SK-N-SH (cell line): ENCODE data around the gene ZMIZ2. TPM values are rescaled to one million over a fixed set of nuclear protein-coding genes. Genes with fewer than 3 reads are reported as not detected.

Source experiments
- CTCF ChIA-PET: fragments of 300-600, 350-600 bp; formaldehyde crosslinking; extraction: SDS; loops from one replicate; lab custom pipeline; 2021; lab: Yijun Ruan, JAX
- POLR2A ChIA-PET: fragments of 350-600 bp; sonication (Branson Sonifier 250); formaldehyde crosslinking; extraction: SDS; loops from one replicate; lab custom pipeline; 2020; ENCODE audit warnings: antibody characterized with exemption, inconsistent platforms; lab: Yijun Ruan, JAX
- DNase-seq: peaks from one replicate; pipeline ENCODE4 v3.0.0; 2012
- H2AFZ ChIP-seq: fragments of 200-600 bp; sonication (generic); 2 replicates; pipeline ENCODE4 v1.8.1; 2016; ENCODE audit warnings: antibody characterized with exemption, mild to moderate bottlenecking, low read depth
- H3F3A ChIP-seq: fragments of 200-600 bp; sonication (generic); replicated peaks from 2 replicates; pipeline ENCODE3; 2016; ENCODE audit warnings: antibody characterized with exemption, mild to moderate bottlenecking; ENCODE audit not compliant: insufficient read depth
- H3K27ac ChIP-seq, 2 experiments: fragments of 200-500 bp in 1 of 2; fragments of 200-600 bp in 1 of 2; sonication (Bioruptor generic) in 1 of 2; sonication (generic), shearing (Covaris generic) in 1 of 2; 2 replicates each; pipeline versions ENCODE4 v1.5.1 to v1.6.1; 2014 to 2016; ENCODE audit warnings: low read depth in 2 of 2, inconsistent platforms in 1 of 2, low read length in 1 of 2, mild to moderate bottlenecking in 1 of 2, mixed read lengths in 1 of 2
- H3K27me3 ChIP-seq: fragments of 200-600 bp; sonication (generic), shearing (Covaris generic); 2 replicates; pipeline ENCODE4 v1.6.1; 2016; ENCODE audit warnings: mixed run types; ENCODE audit not compliant: insufficient read depth
- H3K36me3 ChIP-seq, 2 experiments: fragments of 200-500 bp in 1 of 2; fragments of 200-600 bp in 1 of 2; sonication (Bioruptor generic) in 1 of 2; sonication (generic) in 1 of 2; replicated peaks in 1 of 2; 2 replicates each; pipeline versions ENCODE3 to v1.5.1; 2014 to 2016; ENCODE audit warnings: low read length in 1 of 2, mild to moderate bottlenecking in 1 of 2; ENCODE audit not compliant: insufficient read depth in 2 of 2, control insufficient read depth in 1 of 2
- H3K4me1 ChIP-seq, 2 experiments: fragments of 200-500 bp in 1 of 2; fragments of 200-600 bp in 1 of 2; sonication (Bioruptor generic) in 1 of 2; sonication (generic), shearing (Covaris generic) in 1 of 2; 2 replicates each; pipeline versions ENCODE4 v1.5.1 to v1.6.1; 2014 to 2016; ENCODE audit warnings: low read depth in 1 of 2, low read length in 1 of 2, mixed run types in 1 of 2; ENCODE audit not compliant: insufficient read depth in 2 of 2, control insufficient read depth in 1 of 2
- H3K4me2 ChIP-seq: fragments of 200-600 bp; sonication (generic), shearing (Covaris generic); 2 replicates; pipeline ENCODE4 v1.6.1; 2017; ENCODE audit warnings: mixed run types
- H3K4me3 ChIP-seq, 2 experiments: fragments of 200-500 bp in 1 of 2; fragments of 200-600 bp in 1 of 2; sonication (Bioruptor generic) in 1 of 2; sonication (generic), shearing (Covaris generic) in 1 of 2; 2 replicates each; pipeline versions ENCODE4 v1.5.1 to v1.8.1; 2014 to 2016; ENCODE audit warnings: low read depth in 2 of 2, inconsistent platforms in 1 of 2, low read length in 1 of 2, mild to moderate bottlenecking in 1 of 2, mixed read lengths in 1 of 2, moderate library complexity in 1 of 2
- H3K79me2 ChIP-seq: fragments of 200-600 bp; sonication (generic); 2 replicates; pipeline ENCODE4 v1.8.1; 2017; ENCODE audit warnings: mild to moderate bottlenecking; ENCODE audit not compliant: insufficient read depth
- H3K9ac ChIP-seq: fragments of 200-600 bp; sonication (generic); 2 replicates; pipeline ENCODE4 v1.6.1; 2017; ENCODE audit warnings: mixed run types
- H3K9me2 ChIP-seq: fragments of 200-600 bp; sonication (generic); 2 replicates; pipeline ENCODE4 v1.6.1; 2017; ENCODE audit warnings: mixed run types
- H3K9me3 ChIP-seq: fragments of 200-600 bp; sonication (generic); 2 replicates; pipeline ENCODE4 v1.6.1; 2017; ENCODE audit warnings: mixed run types, mild to moderate bottlenecking, moderate library complexity
- H4K20me1 ChIP-seq: fragments of 200-600 bp; sonication (generic); 2 replicates; pipeline ENCODE4 v1.6.1; 2017; ENCODE audit warnings: mild to moderate bottlenecking, mixed run types; ENCODE audit not compliant: insufficient read depth
- ELF1 ChIP-seq: IDR thresholded peaks from 2 replicates; pipeline ENCODE4 v1.4.0; 2012
- EP300 ChIP-seq, 2 experiments: IDR thresholded peaks; 2 replicates each; pipeline versions ENCODE4 v1.4.0 to v1.6.1; 2012; ENCODE audit warnings: borderline replicate concordance in 1 of 2, low read depth in 1 of 2, low read length in 1 of 2
- FOSL2 ChIP-seq: IDR thresholded peaks from 2 replicates; pipeline ENCODE4 v1.4.0; 2012; ENCODE audit warnings: low read depth, mild to moderate bottlenecking, moderate library complexity, borderline replicate concordance
- FOXM1 ChIP-seq: IDR thresholded peaks from 2 replicates; pipeline ENCODE4 v1.4.0; 2012; ENCODE audit warnings: low read depth, mild to moderate bottlenecking
- GABPA ChIP-seq: IDR thresholded peaks from 2 replicates; pipeline ENCODE4 v1.4.0; 2012; ENCODE audit warnings: low read depth, mild to moderate bottlenecking
- GATA2 ChIP-seq: sonication (generic); formaldehyde crosslinking; IDR thresholded peaks from 2 replicates; pipeline ENCODE4 v1.5.0; 2020; ENCODE audit warnings: mild to moderate bottlenecking, missing genetic modification reagents
- JUND ChIP-seq: IDR thresholded peaks from 2 replicates; pipeline ENCODE4 v1.4.0; 2012
- MXI1 ChIP-seq: IDR thresholded peaks from 2 replicates; pipeline ENCODE4 v1.6.1; 2012; ENCODE audit warnings: mild to moderate bottlenecking, low read depth, low read length, improper control_type of control experiment
- RAD21 ChIP-seq: IDR thresholded peaks from 2 replicates; pipeline ENCODE4 v1.6.1; 2012; ENCODE audit warnings: mild to moderate bottlenecking, low read length
- SIN3A ChIP-seq: IDR thresholded peaks from 2 replicates; pipeline ENCODE4 v1.6.1; 2012; ENCODE audit warnings: low read depth, mild to moderate bottlenecking, low read length, moderate library complexity, borderline replicate concordance
- TAF1 ChIP-seq: IDR thresholded peaks from 2 replicates; pipeline ENCODE4 v1.6.1; 2012; ENCODE audit warnings: low read depth, mild to moderate bottlenecking, low read length, moderate library complexity, borderline replicate concordance
- TEAD4 ChIP-seq: IDR thresholded peaks from 2 replicates; pipeline ENCODE4 v1.4.0; 2012; ENCODE audit warnings: mild to moderate bottlenecking, borderline replicate concordance; ENCODE audit not compliant: insufficient read depth
- YY1 ChIP-seq: IDR thresholded peaks from 2 replicates; pipeline ENCODE4 v1.4.0; 2012; ENCODE audit warnings: low read depth, mild to moderate bottlenecking
- WGBS: methylation state at CpG from one replicate; pipeline ENCODE4 v1.1.6; 2017; ENCODE audit warnings: low lambda C conversion rate; 5-methylcytosine and 5-hydroxymethylcytosine counted together
- polyA plus RNA-seq, 3 experiments: library from polyadenylated mRNA; depleted of rRNA; stranded (reverse); fragments of >200 nt; gene quantifications; 2 replicates each; pipeline ENCODE4 v1.2.3, GENCODE V29; 2012
- TF ChIP-seq, protein P1 (sequence below): fragments of 150-350 bp; IDR thresholded peaks from 2 replicates; pipeline ENCODE4 v1.6.1; 2017; ENCODE audit warnings: antibody characterized with exemption, low read length, low read depth, borderline replicate concordance
- TF ChIP-seq, protein P2 (sequence below): fragments of 200-600 bp; sonication (generic); IDR thresholded peaks from 2 replicates; pipeline ENCODE4 v1.6.1; 2017; ENCODE audit warnings: antibody characterized with exemption, mild to moderate bottlenecking, moderate library complexity
- TF ChIP-seq, protein P3 (sequence below): IDR thresholded peaks from 2 replicates; pipeline ENCODE4 v1.4.0; 2012; ENCODE audit warnings: low read depth, borderline replicate concordance

The ZMIZ2 gene
- polyA plus RNA-seq, 1 of the 3 experiments (the other 2 are of a cell fraction) = 18.1 TPM

DNA sequence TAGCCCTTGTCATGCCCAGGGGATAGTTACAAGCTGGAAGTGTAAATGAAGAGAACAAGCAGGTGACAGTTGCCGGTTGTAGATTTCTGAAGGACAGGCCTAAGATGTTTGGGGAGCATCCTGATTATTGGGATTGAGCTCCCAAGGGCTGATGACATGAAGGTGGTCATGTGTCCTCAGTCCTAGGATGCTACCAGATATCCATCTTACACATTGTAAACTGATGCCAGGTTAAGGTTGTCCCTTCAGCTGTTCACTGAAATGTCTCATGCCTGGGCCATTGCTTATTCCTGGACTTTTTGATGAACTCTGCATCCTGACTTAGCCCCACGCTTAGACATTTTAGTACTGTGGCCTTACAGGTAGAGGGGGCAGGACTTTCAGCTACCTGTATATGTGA lies 1.3 kb downstream of the ZMIZ2 start:
- CTCF ChIA-PET = interaction anchor here (0.9 to 3.0 kb wide), 10 partner anchors 11 to 386 kb away, joined by 3 to 11 read pairs (median 4); partner anchors contain the start of genes H2AZ2 and OGDH
- no peak for DNase-seq

DNA sequence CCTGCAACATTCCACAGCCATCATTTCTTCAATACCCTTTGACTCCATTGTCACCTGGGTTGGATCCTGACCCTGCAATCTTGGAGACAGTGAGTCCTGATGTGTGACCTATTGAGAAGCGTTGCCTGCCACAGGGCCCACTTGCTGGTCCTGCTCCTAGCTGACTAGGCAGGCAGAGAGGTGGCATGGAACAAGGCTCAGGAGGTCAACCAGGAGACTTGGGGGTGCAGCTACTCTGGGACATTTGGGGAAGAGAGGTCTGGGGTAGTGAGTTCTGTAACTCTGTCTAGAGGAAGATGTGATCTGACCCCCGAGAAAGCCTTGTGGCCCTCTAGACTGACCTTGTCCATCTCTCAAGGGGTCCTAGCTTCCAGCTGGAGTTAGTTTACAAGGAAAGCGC lies 1.8 kb downstream of the ZMIZ2 start:
- H3K4me3 ChIP-seq = peak overlapping the region; percentile 79 to 87; a peak in 2 of 4 replicates
- H3K36me3 ChIP-seq = peaks cover 3 to 13% of the 10 kb centered on the region in 2 experiments
- H3K4me2 ChIP-seq = peak overlapping the region; percentile 93
- H3K27me3 ChIP-seq = no peaks in the 10 kb centered on the region
- H3K9ac ChIP-seq = no peak overlapping the region
- no peak overlapping the region for H2AFZ ChIP-seq
- no peaks in the 10 kb centered on the region for H3F3A ChIP-seq
- ChIA-PET POLR2A (interaction anchor here (0.7 to 1.1 kb wide), 2 partner anchors 17 to 96 kb away, joined by 3 to 5 read pairs; no protein-coding TSS in a partner anchor), CTCF (interaction anchor here (1.0 to 3.0 kb wide), 6 partner anchors 11 to 162 kb away, joined by 3 to 11 read pairs (median 4); partner anchors contain the start of genes H2AZ2 and OGDH)
- no peaks in the 10 kb centered on the region for H3K9me3 ChIP-seq
- H3K27ac ChIP-seq = no peak overlapping the region
- WGBS = 93% methylated on average over 2 of the region's 3 CpGs
- peaks cover 39% of the 10 kb centered on the region for H4K20me1 ChIP-seq
- H3K9me2 ChIP-seq = no peaks in the 10 kb centered on the region
- H3K79me2 ChIP-seq = peaks cover 66% of the 10 kb centered on the region
- TF ChIP-seq, protein P1, sequence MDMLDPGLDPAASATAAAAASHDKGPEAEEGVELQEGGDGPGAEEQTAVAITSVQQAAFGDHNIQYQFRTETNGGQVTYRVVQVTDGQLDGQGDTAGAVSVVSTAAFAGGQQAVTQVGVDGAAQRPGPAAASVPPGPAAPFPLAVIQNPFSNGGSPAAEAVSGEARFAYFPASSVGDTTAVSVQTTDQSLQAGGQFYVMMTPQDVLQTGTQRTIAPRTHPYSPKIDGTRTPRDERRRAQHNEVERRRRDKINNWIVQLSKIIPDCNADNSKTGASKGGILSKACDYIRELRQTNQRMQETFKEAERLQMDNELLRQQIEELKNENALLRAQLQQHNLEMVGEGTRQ = no peak
- no peak for TF ChIP-seq FOSL2
- TF ChIP-seq RAD21 = no peak
- no peak for TF ChIP-seq GATA2 (CRISPR knock-in tag)
- TF ChIP-seq JUND = no peak
- no peak for TF ChIP-seq GABPA
- no peak for TF ChIP-seq ELF1
- DNase-seq = no peak
- peaks cover 5 to 39% of the 10 kb centered on the region in 2 experiments; a peak in 3 of 4 replicates for H3K4me1 ChIP-seq

More for the DNA sequence above, 1.3 kb downstream of the ZMIZ2 start:
- Histone ChIP-seq H3K9me2 (no peaks in the 10 kb centered on the region), H3K4me2 (peak overlapping the region; percentile 93), H3K9ac (no peak overlapping the region), H4K20me1 (peaks cover 35% of the 10 kb centered on the region), H3K79me2 (peaks cover 62% of the 10 kb centered on the region), H2AFZ (no peak overlapping the region), H3K9me3 (no peaks in the 10 kb centered on the region), H3F3A (no peaks in the 10 kb centered on the region), H3K4me3 (peak overlapping the region; percentile 79 to 87), H3K4me1 (peaks cover 5 to 35% of the 10 kb centered on the region in 2 experiments; a peak in 3 of 4 replicates), H3K27ac (no peak overlapping the region), H3K27me3 (no peaks in the 10 kb centered on the region), H3K36me3 (peaks cover 3 to 13% of the 10 kb centered on the region in 2 experiments)
- POLR2A ChIA-PET = interaction anchor here (0.5 to 1.1 kb wide), 3 partner anchors 9 to 96 kb away, joined by 3 to 5 read pairs (median 4); no protein-coding TSS in a partner anchor
- TF ChIP-seq YY1 (no peak), TAF1 (no peak)
- WGBS = 85% methylated on average over 2 of the region's 2 CpGs

DNA sequence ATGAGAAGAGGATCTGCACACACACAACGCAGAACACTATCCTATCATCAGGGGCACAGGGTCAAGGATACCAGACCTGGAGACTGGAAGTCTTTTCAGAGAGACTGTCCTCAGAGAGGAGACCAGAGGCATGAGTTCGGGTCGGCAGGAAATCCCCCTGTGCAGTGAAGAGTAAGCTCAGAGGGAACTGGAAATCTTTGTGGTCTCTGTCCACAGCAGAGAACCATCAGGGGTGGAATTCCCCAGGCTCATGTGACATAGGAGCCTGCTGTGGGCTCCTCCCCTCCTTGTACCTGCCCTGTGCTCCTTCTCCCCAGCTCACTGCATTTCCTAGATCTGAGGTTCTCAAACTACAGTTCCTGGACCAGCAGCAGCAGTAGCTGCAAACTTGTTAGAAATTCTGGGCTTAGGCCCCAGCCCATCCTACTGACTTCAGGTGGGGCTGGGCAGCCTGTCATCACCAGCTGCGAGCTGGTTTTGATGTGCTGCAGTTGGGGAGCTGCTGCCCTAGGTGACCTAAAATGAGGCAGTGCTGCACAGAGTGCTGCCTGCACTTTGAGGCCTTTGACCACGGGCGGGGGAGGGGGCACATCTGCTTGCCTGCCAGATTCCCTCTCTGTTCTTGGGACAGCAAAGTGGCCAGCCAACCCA lies 2.4 kb downstream of the ZMIZ2 start:
- Histone ChIP-seq H3K79me2 (peaks cover 69% of the 10 kb centered on the region), H3K4me1 (peaks cover 5 to 46% of the 10 kb centered on the region in 2 experiments; a peak in 3 of 4 replicates), H3K9me3 (no peaks in the 10 kb centered on the region), H2AFZ (no peak overlapping the region), H3K27ac (no peak overlapping the region), H4K20me1 (peaks cover 43% of the 10 kb centered on the region), H3K27me3 (no peaks in the 10 kb centered on the region), H3K4me3 (no peak overlapping the region), H3K36me3 (peaks cover 3 to 13% of the 10 kb centered on the region in 2 experiments), H3K4me2 (peak overlapping the region; percentile 93), H3F3A (no peaks in the 10 kb centered on the region), H3K9ac (no peak overlapping the region), H3K9me2 (no peaks in the 10 kb centered on the region)
- POLR2A ChIA-PET = no interaction called here
- DNase-seq = no peak
- 73% methylated on average over 6 of the region's 6 CpGs for WGBS
- CTCF ChIA-PET = interaction anchor here (1.1 to 3.0 kb wide), 5 partner anchors 17 to 163 kb away, joined by 3 to 11 read pairs (median 5); partner anchors contain the start of genes H2AZ2 and OGDH
- TF ChIP-seq, protein P2, sequence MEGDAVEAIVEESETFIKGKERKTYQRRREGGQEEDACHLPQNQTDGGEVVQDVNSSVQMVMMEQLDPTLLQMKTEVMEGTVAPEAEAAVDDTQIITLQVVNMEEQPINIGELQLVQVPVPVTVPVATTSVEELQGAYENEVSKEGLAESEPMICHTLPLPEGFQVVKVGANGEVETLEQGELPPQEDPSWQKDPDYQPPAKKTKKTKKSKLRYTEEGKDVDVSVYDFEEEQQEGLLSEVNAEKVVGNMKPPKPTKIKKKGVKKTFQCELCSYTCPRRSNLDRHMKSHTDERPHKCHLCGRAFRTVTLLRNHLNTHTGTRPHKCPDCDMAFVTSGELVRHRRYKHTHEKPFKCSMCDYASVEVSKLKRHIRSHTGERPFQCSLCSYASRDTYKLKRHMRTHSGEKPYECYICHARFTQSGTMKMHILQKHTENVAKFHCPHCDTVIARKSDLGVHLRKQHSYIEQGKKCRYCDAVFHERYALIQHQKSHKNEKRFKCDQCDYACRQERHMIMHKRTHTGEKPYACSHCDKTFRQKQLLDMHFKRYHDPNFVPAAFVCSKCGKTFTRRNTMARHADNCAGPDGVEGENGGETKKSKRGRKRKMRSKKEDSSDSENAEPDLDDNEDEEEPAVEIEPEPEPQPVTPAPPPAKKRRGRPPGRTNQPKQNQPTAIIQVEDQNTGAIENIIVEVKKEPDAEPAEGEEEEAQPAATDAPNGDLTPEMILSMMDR = no peak
- TF ChIP-seq SIN3A = no peak
- TF ChIP-seq TEAD4 = no peak
- TF ChIP-seq EP300 (IDR thresholded peaks at IDR 0.05; ENCODE audit: borderline replicate concordance in 1 of 2, low read depth in 1 of 2, low read length in 1 of 2) = no peak
- no peak for TF ChIP-seq YY1
- no peak for TF ChIP-seq FOXM1
- no peak for TF ChIP-seq MXI1
- TF ChIP-seq, protein P3, sequence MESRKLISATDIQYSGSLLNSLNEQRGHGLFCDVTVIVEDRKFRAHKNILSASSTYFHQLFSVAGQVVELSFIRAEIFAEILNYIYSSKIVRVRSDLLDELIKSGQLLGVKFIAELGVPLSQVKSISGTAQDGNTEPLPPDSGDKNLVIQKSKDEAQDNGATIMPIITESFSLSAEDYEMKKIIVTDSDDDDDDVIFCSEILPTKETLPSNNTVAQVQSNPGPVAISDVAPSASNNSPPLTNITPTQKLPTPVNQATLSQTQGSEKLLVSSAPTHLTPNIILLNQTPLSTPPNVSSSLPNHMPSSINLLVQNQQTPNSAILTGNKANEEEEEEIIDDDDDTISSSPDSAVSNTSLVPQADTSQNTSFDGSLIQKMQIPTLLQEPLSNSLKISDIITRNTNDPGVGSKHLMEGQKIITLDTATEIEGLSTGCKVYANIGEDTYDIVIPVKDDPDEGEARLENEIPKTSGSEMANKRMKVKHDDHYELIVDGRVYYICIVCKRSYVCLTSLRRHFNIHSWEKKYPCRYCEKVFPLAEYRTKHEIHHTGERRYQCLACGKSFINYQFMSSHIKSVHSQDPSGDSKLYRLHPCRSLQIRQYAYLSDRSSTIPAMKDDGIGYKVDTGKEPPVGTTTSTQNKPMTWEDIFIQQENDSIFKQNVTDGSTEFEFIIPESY = no peak
- TF ChIP-seq JUND = no peak
